Cardiac muscle cell (in vitro differentiated cells and primary cell): ENCODE results near the gene SRM. TPM values are rescaled to one million over a fixed set of nuclear protein-coding genes. Genes with fewer than 3 reads are reported as not detected.
"Not testable (repeated sequence)": the region's sequence is repeated elsewhere in the genome, so short reads cannot be mapped to it uniquely, and the experiment has no call there.

ENCODE experiments used
- DNase-seq, 2 donors: peaks; one replicate each; pipeline versions ENCODE4 v3.0.0 to v3.0.0-alpha.2; 2010 to 2017; ENCODE audit warnings: low read depth in 1 of 2, low spot score in 1 of 2
- H3K27ac ChIP-seq: fragments of 200-600 bp; sonication (generic); 2 replicates; pipeline ENCODE4 v1.5.1; 2016
- H3K27me3 ChIP-seq: fragments of 200-600 bp; sonication (generic); 2 replicates; pipeline ENCODE4 v1.6.0; 2016; ENCODE audit warnings: control low read depth
- H3K36me3 ChIP-seq: fragments of 200-600 bp; sonication (generic); 2 replicates; pipeline ENCODE4 v1.5.1; 2016; ENCODE audit warnings: control low read depth
- H3K4me1 ChIP-seq: fragments of 200-600 bp; sonication (generic); 2 replicates; pipeline ENCODE4 v1.8.1; 2017; ENCODE audit warnings: low read depth, mild to moderate bottlenecking, mixed run types
- H3K4me3 ChIP-seq: fragments of 200-600 bp; sonication (generic); 2 replicates; pipeline ENCODE4 v1.5.1; 2016; ENCODE audit warnings: mild to moderate bottlenecking
- H3K9me3 ChIP-seq: fragments of 200-600 bp; sonication (generic); 2 replicates; pipeline ENCODE4 v1.5.1; 2017; ENCODE audit warnings: low read depth, mild to moderate bottlenecking, control low read depth
- CTCF ChIP-seq: IDR thresholded peaks from 2 replicates; pipeline ENCODE4 v1.5.1; 2012; ENCODE audit warnings: low read depth, mild to moderate bottlenecking, low read length
- polyA plus RNA-seq: library from polyadenylated mRNA; unstranded; fragments of >200 nt; fragmentation: Nextera tagmentation; extraction: Ambion mirVana; gene quantifications from 2 replicates; pipeline ENCODE4 v1.2.1, GENCODE V29; 2016
- total RNA-seq: library from RNA; depleted of rRNA; stranded (reverse); fragments of >200 nt; gene quantifications from 2 replicates; pipeline ENCODE4 v1.2.3, GENCODE V29; 2016

Gene SRM
- total and polyA plus RNA-seq, 2 experiments from 2014 or later: 48.6 to 184 TPM

DNA sequence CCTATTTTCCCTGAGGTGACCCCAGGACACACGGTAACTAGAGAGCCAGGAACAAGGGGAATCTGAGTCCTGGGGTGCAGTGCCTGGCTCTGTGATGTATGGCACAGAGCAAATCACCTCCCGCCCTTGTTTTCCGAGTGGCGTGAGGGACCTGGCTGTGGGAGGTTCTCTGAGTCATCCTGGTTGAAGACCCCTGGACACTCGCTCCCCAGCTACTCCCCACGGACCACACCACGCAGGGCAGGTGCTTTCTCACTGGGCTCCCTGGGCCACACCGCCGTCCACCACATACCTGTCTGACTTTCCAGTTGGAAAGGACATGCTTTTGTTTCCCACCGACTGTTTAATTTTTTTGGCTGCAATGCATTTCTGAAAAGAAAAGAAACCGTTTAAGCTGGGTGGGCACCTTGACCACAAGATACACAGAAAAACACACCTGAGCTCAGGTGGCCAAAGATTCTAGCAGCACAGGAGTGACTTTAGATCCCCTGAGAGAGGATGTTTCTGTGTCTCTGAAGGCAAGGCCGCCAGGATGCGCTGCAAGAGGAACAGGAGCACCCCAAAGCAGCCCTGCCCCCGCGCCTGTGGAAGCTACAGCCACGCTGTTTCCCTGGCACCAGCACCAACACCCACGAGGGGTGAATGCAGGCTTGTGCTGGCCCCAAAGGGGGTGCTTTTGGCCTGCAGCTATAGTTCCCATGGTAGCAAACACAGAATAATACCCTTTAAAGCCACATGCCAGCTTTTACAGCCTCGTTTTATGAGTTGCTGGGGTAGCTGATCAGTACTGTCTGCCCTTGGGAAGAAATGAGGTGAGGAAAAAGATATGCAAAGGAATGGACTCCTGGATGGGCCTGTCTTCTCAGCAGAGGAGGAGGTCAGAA lies 8.1 kb upstream of the SRM start:
- Histone ChIP-seq H3K27me3 (no peaks in the 10 kb centered on the region), H3K27ac (no peak overlapping the region), H3K36me3 (peaks cover 49% of the 10 kb centered on the region), H3K4me1 (no peaks in the 10 kb centered on the region), H3K4me3 (no peak overlapping the region), H3K9me3 (no peaks in the 10 kb centered on the region)
- TF ChIP-seq CTCF: no peak
- no peak for DNase-seq

DNA sequence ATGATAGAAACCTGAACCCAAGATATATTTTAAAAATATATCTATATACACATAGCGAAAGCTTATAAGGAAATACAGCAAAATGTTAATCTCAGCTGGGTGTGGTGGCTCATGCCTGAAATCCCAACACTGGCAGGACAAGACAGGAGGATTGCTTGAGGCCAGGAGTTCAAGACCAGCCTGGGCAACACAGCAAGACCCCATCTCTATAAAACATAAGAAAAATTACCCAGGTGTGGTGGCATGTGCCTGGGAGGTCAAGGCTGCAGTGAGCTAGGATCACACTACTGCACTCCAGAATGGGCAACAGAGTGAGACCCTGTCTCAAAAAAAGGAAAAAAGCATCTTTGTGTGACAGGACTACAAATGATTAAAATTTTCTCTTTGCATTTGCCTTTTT lies 6.0 kb upstream of the SRM start:
- Histone ChIP-seq H3K9me3 (no peaks in the 10 kb centered on the region), H3K27ac (no peak overlapping the region), H3K4me3 (no peak overlapping the region), H3K4me1 (no peaks in the 10 kb centered on the region), H3K36me3 (peaks cover 37% of the 10 kb centered on the region), H3K27me3 (no peaks in the 10 kb centered on the region)
- no peak for DNase-seq
- TF ChIP-seq CTCF: no peak

- Histone ChIP-seq H3K27me3 (no peaks in the 10 kb centered on the region), H3K36me3 (peaks cover 32% of the 10 kb centered on the region), H3K4me1 (no peaks in the 10 kb centered on the region), H3K4me3 (no peak overlapping the region), H3K27ac (no peak overlapping the region), H3K9me3 (no peaks in the 10 kb centered on the region)
- DNase-seq: no peak
- TF ChIP-seq CTCF: no peak
Observed at GRCh38 chr1:11064942-11065341, 5.1 kb upstream of the SRM start.

DNA sequence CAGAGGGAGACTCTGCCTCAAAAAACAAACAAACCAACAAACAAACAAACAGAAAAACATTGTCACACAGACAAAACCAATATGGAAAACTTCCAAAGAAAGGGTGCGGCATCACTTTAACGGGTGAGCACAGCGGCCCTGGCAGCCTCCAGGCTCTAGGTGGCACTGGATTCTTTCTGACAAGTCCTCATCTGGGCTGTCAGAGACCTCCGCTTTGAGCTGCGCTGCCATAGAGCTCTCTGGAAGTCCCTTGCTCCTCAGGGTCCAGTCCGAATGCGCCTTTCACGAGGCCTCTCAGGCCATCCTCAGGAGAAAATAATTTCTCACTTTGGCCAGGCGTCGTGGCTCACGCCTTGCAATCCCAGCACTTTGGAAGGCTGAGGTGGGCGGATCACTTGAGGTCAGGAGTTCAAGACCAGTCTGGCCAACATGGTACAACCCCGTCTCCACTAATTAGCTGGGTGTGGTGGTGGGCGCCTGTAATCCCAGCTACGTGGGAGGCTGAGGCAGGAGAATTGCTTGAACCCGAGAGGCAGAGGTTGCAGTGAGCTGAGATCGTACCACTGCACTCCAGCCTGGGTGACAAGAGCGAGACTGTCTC lies 4.2 kb upstream of the SRM start:
- DNase-seq, H3K4me3 ChIP-seq, H3K27ac ChIP-seq, H3K9me3 ChIP-seq, H3K27me3 ChIP-seq, H3K4me1 ChIP-seq: not testable (repeated sequence)
- peaks cover 29% of the 10 kb centered on the region for H3K36me3 ChIP-seq

DNA sequence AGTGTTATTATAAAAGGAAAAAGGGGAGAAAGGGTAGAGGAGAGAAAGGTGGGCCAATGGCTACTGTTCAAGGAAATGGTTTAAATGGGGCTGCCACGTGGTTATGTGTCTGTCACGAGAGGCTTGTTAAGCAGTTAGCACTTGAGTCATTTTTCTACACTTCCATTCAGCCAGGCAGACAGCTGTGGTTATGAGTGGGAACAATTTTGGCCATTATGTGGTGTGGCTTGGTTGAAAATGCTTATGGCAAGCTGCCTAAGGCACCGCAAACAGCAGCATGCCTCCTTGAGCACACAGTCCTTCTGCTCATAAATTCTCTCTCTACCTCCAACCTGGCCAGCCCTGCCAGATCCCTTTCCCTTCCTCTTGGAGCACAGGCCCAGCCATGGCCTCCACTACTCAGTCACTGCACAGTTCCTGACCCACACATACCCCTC lies 3.2 kb upstream of the SRM start:
- peaks cover 20% of the 10 kb centered on the region for H3K36me3 ChIP-seq
- H3K27me3 ChIP-seq: no peaks in the 10 kb centered on the region
- no peak for TF ChIP-seq CTCF
- H3K4me1 ChIP-seq: peaks cover 3% of the 10 kb centered on the region
- DNase-seq: peak in 1 of 2 donors; percentile 21
- no peaks in the 10 kb centered on the region for H3K9me3 ChIP-seq
- H3K4me3 ChIP-seq: no peak overlapping the region
- no peak overlapping the region for H3K27ac ChIP-seq

DNA sequence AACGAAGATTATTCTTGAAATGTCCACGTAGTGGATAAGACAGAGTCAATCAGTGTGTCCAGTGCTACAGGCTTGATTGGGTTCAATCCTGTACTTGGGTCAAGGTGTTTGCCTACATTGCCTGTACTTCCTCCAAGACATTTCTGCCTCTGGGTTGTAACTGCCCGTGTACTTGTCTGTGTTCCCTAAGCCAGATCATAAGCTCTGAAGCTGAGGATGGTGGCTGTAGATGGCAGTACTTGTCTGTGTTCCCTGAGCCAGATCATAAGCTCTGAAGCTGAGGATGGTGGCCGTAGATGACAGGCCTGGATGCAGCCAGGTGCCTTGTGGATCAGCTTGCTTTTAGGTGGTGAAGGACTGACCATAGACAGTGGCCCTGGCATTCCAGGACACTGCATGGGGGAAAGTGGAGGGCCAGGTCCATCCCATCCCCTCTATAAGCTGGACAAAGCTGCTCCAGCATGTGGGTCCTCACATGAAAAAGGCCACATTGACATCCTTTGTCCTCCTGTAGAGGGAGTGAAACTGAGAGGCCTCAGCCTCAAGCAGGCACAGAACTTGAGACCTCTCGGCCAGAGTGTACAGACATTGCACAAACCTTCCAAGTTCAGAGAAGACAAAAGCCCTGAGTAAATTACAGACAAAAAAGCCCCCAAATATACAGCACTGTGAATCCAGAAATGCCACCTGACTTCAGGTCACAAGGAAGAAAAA lies 2.0 kb upstream of the SRM start:
- Histone ChIP-seq H3K4me3 (no peak overlapping the region), H3K27me3 (no peaks in the 10 kb centered on the region), H3K36me3 (peaks cover 18% of the 10 kb centered on the region), H3K27ac (peak overlapping the region; percentile 25), H3K9me3 (no peaks in the 10 kb centered on the region), H3K4me1 (peaks cover 3% of the 10 kb centered on the region)
- no peak for TF ChIP-seq CTCF
- no peak for DNase-seq
